22Rv1 (cell line): ENCODE measurements around the gene RTN4R.
"Not testable (repeated sequence)": the region's sequence is repeated elsewhere in the genome, so short reads cannot be mapped to it uniquely, and the experiment has no call there.

ENCODE experiments used
- ZFX ChIP-seq: fragments of 450-650 bp; IDR thresholded peaks from 2 replicates; pipeline ENCODE4 v1.6.1; 2017; ENCODE audit warnings: antibody characterized with exemption, borderline replicate concordance
- TF ChIP-seq, protein P1 (sequence below): fragments of 450-650 bp; IDR thresholded peaks from 2 replicates; pipeline ENCODE4 v1.5.1; 2017; ENCODE audit warnings: mild to moderate bottlenecking

DNA sequence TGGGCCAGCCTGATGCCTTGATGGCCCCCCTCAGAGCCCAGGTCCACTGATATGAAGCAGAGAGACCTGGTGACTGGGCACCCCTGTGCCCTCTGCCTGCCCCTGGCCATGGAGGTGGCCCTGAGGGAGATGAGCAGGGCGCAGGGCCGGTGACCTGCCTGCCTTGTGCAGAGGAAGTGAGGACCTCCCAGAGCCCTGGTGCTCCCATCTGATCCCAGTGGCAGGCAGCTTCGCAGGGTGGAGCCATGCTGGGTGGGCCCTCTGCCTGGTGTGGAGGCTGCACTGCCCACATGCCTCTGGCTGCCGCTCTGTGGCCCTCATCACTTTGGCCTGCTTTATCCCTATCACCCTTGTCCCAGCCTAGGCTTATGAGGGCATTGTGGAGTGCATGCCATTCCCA is 1.1 kb upstream of the RTN4R start:
- TF ChIP-seq, protein P1, sequence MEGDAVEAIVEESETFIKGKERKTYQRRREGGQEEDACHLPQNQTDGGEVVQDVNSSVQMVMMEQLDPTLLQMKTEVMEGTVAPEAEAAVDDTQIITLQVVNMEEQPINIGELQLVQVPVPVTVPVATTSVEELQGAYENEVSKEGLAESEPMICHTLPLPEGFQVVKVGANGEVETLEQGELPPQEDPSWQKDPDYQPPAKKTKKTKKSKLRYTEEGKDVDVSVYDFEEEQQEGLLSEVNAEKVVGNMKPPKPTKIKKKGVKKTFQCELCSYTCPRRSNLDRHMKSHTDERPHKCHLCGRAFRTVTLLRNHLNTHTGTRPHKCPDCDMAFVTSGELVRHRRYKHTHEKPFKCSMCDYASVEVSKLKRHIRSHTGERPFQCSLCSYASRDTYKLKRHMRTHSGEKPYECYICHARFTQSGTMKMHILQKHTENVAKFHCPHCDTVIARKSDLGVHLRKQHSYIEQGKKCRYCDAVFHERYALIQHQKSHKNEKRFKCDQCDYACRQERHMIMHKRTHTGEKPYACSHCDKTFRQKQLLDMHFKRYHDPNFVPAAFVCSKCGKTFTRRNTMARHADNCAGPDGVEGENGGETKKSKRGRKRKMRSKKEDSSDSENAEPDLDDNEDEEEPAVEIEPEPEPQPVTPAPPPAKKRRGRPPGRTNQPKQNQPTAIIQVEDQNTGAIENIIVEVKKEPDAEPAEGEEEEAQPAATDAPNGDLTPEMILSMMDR, result not testable (repeated sequence)
- not testable (repeated sequence) for TF ChIP-seq ZFX
